Mucosa of descending colon (tissue), 3 donors: ENCODE data around the gene C10orf53. TPM values are rescaled to one million over a fixed set of nuclear protein-coding genes. Genes with fewer than 3 reads are reported as not detected.

Experiments used
- ATAC-seq: fragments of 200-7000 bp; cut with Tn5 transposase; one replicate; pipeline ENCODE4 v1.9.1; 2020; ENCODE audit warnings: mild to moderate bottlenecking, moderate library complexity
- DNase-seq, 3 donors: peaks; one replicate each; pipeline ENCODE4 v3.0.0-alpha.2; 2020
- H3K36me3 ChIP-seq: fragments of 200-600 bp; one replicate; pipeline ENCODE4 v1.8.0; 2021; ENCODE audit warnings: low read depth, mild to moderate bottlenecking
- H3K4me1 ChIP-seq: fragments of 200-600 bp; one replicate; pipeline ENCODE4 v1.8.0; 2021; ENCODE audit warnings: low read depth, mild to moderate bottlenecking
- H3K4me3 ChIP-seq: fragments of 200-600 bp; one replicate; pipeline ENCODE4 v1.8.0; 2021; ENCODE audit warnings: mild to moderate bottlenecking
- H3K9me3 ChIP-seq: fragments of 200-600 bp; one replicate; pipeline ENCODE4 v1.8.0; 2021; ENCODE audit warnings: mild to moderate bottlenecking
- intact Hi-C, 2 donors: fragments of 100-400 bp; cut with DNase I in 1 of 2; cut with micrococcal nuclease in 1 of 2; formaldehyde crosslinking; loops; one replicate each; pipeline versions ENCODE4 v1.11.0 to v1.11.1; 2022; cut with DNase I, micrococcal nuclease
- total RNA-seq, 3 donors: library from RNA; stranded (reverse); fragmentation: NEBNext Ultra II Directional in 2 of 3; extraction: Animal tissue kit (Norgen Biotek cat#: 25700) in 2 of 3; gene quantifications; one replicate each; pipeline versions ENCODE4 v1.2.1 to v1.2.4, GENCODE V29; 2021 to 2023
- TF ChIP-seq, protein P1 (sequence below): fragments of 200-600 bp; IDR thresholded peaks from one replicate; pipeline ENCODE4 v1.8.0; 2022; ENCODE audit warnings: antibody characterized with exemption, mild to moderate bottlenecking
- donor health status: DM: no; HTN: no; CAD: no; lungs with moderate emphysema.
- donor health status: DM: no; HTN: no; CAD: no.
- donor health status: DM: no; HTN: yes; CAD: no.

Gene C10orf53
- total RNA-seq, 3 donors from 2014 or later = not detected

- TF ChIP-seq, protein P1, sequence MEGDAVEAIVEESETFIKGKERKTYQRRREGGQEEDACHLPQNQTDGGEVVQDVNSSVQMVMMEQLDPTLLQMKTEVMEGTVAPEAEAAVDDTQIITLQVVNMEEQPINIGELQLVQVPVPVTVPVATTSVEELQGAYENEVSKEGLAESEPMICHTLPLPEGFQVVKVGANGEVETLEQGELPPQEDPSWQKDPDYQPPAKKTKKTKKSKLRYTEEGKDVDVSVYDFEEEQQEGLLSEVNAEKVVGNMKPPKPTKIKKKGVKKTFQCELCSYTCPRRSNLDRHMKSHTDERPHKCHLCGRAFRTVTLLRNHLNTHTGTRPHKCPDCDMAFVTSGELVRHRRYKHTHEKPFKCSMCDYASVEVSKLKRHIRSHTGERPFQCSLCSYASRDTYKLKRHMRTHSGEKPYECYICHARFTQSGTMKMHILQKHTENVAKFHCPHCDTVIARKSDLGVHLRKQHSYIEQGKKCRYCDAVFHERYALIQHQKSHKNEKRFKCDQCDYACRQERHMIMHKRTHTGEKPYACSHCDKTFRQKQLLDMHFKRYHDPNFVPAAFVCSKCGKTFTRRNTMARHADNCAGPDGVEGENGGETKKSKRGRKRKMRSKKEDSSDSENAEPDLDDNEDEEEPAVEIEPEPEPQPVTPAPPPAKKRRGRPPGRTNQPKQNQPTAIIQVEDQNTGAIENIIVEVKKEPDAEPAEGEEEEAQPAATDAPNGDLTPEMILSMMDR = no peak
- H3K4me3 ChIP-seq = no peak overlapping the region
- intact Hi-C loops = no loop called here
- DNase-seq = no peak
- H3K4me1 ChIP-seq = no peaks in the 10 kb centered on the region
- ATAC-seq = no peak
- no peaks in the 10 kb centered on the region for H3K9me3 ChIP-seq
- H3K36me3 ChIP-seq = no peaks in the 10 kb centered on the region
Measured at GRCh38 chr10:49733866-49734265, 54.4 kb downstream of the C10orf53 start.

DNA sequence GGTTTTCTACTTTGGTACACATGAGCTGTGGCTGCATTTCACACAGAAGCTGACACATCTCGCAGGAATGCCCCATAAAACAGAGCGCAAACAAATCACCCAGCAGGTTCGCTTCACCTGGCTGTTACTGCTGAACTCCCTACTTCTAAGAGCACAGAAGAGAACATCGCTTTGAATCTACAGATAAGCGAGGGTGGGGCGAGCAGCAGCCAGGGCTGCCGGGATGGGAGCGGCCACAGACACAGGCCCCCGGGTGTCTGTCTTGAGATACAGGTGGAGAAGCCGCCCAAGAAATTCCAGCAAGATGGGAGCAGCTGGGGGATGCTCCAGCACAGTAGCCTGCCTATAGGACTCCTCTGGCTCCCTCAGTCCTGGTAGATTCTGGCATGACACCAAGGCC lies 55.2 kb downstream of the C10orf53 start:
- Histone ChIP-seq H3K4me3 (no peak overlapping the region), H3K9me3 (no peaks in the 10 kb centered on the region), H3K36me3 (no peaks in the 10 kb centered on the region), H3K4me1 (no peaks in the 10 kb centered on the region)
- peak in 2 of 3 donors; percentile 30 to 42 for DNase-seq
- intact Hi-C loops = no loop called here
- ATAC-seq = peak; percentile 94
- TF ChIP-seq, protein P1 = no peak

GRCh38 chr10:49735161-49735560 lies 55.7 kb downstream of the C10orf53 start:
- Histone ChIP-seq H3K36me3 (no peaks in the 10 kb centered on the region), H3K9me3 (no peaks in the 10 kb centered on the region), H3K4me3 (no peak overlapping the region), H3K4me1 (no peaks in the 10 kb centered on the region)
- intact Hi-C loops = no loop called here
- ATAC-seq (no peak), DNase-seq (no peak)
- TF ChIP-seq, protein P1 = no peak

- DNase-seq (no peak), ATAC-seq (no peak)
- no peak overlapping the region for H3K4me3 ChIP-seq
- TF ChIP-seq, protein P1 = no peak
- no peaks in the 10 kb centered on the region for H3K9me3 ChIP-seq
- no peaks in the 10 kb centered on the region for H3K4me1 ChIP-seq
- no peaks in the 10 kb centered on the region for H3K36me3 ChIP-seq
- intact Hi-C loops = no loop called here
Measured at GRCh38 chr10:49735848-49736563, 56.6 kb downstream of the C10orf53 start.

DNA sequence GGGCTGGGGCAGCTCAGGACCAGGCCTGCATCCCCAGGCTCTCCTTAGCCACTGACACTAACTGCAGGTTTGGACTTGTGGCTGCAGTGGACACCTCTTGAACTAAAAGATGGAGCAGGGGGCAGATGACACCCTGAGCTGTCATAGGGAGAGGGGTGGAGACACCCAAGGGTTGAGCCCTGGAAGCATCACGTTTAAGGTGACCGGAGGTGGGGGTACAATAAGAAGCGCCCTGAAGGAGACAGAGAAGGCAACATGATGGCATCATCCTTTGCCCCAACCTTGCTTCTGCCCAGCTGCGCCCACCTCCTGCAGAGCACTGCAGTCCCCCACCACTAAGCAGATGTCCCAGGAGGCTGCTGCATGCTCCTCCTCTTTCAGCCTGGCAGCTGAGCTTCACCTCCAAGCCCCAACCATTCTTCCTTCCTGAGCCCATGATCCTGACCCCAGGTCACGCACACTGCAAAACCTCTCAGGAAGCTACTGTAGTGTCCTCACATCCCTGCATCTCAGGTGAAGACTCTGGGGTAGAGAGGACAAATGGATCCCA lies 57.2 kb downstream of the C10orf53 start:
- no peaks in the 10 kb centered on the region for H3K9me3 ChIP-seq
- DNase-seq (no peak), ATAC-seq (no peak)
- H3K4me3 ChIP-seq = no peak overlapping the region
- TF ChIP-seq, protein P1 = no peak
- no peaks in the 10 kb centered on the region for H3K4me1 ChIP-seq
- intact Hi-C loops = no loop called here
- no peaks in the 10 kb centered on the region for H3K36me3 ChIP-seq
